Central memory CD4-positive, alpha-beta T cell (primary cell): ENCODE results near the gene KNTC1.
"Not testable (repeated sequence)": the region's sequence is repeated elsewhere in the genome, so short reads cannot be mapped to it uniquely, and the experiment has no call there.

Source experiments
- DNase-seq: peaks from one replicate; pipeline ENCODE4 v3.0.0; 2022

Gene KNTC1

DNA sequence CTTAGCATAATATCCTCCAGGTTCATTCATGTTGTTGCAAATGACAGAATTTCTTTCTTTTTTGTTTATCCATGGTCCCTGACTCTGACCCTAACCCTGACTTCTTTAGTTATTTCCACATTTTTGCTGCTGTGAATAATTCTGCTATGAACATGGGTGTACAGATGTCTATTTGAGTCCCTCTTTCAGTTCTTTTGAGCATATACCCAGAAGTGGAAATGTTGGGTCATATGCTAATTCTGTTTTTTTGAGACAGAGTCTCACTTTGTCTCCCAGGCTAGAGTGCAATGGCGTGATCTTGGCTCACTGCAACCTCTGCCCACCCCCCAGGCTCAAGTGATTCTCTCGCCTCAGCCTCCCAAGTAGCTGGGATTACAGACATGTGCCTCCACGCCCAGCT, 33.1 kb downstream of the KNTC1 start:
- DNase-seq: no peak

DNA sequence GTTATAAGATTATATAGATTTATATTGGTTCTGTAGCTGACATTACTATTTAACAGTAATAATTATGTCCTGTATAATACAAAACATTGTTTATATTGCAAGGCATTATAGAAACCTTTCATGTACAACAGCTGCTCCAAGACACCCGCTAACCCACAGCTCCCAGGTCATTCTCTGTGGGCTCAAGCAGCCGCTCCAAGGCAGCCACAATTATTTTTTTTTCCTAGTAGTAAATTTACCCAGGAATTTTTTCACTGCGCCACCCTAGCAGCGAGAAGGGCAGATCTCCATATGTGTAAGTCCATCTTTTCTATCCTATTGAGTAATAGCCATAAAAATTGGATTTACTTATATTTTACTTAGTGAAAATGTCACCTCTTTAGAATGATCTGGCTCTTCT, 36.3 kb downstream of the KNTC1 start:
- no peak for DNase-seq

DNA sequence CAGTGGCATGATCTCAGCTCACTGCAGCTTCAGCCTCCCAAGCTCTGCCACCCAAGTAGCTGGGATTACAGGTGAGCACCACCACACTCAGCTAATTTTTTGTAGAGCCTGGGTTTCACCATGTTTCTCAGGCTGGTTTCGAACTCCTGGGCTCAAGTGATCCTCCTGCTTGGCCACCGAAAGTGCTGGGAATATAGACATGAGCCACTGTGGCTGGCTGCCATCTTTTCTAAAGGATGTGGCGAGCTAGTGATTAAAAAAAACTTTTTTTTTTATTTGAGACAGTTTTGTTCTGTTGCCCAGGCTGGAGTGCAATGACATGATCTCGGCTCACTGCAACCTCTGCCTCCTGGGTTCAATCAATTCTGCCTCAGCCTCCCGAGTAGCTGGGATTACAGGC, 39.8 kb downstream of the KNTC1 start:
- DNase-seq: not testable (repeated sequence)

DNA sequence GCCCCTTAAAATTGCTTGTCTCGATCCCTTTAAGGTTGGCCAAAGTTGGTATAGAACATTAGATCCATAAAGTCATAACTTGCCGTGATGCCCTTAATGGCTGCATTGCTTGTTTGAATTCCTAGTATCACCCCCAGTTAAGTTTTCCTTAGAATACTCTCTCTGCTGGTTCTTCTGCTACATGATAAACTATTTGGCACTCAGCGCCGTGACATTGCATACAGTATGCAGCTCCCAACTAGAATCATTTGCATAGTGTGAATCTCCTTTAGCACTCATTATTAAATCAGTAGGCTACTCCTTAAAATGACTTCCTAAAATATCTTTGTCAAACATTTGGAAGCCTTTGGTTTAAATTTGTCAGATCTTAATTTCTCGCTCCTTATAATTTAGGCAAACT, 42.2 kb downstream of the KNTC1 start:
- no peak for DNase-seq

DNA sequence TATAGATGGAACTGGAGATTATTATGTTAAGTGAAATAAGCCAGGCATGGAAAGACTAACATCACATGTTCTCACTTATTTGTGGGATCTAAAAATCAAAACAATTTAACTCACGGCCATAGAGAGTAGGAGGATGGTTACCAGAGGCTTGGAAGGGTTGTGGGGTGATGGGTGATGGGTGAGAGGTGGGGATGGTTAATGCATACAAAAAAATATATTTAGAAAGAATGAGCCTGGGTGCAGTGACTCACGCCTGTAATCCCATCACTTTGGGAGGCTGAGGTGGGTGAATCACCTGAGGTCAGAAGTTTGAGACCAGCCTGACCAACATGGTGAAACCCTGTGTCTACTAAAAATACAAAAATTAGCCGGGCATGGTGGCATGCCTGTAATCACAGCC, 43.0 kb downstream of the KNTC1 start:
- DNase-seq: not testable (repeated sequence)

DNA sequence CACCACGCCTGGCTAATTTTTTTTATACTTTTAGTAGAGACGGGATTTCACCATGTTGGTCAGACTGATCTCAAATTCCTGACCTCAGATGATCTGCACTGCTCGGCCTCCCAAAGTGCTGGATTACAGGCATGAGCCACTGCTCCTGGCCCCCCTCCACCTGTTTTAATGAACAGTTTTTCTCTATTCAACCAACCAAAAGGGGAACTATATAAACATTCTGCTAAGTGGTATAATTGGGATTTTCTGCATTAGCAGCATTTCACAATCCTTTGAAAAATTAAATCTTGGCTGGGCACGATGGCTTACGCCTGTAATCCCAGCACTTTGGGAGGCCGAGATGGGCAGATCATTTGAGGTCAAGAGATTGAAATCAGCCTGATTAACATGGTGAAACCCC, 44.8 kb downstream of the KNTC1 start:
- no peak for DNase-seq

DNA sequence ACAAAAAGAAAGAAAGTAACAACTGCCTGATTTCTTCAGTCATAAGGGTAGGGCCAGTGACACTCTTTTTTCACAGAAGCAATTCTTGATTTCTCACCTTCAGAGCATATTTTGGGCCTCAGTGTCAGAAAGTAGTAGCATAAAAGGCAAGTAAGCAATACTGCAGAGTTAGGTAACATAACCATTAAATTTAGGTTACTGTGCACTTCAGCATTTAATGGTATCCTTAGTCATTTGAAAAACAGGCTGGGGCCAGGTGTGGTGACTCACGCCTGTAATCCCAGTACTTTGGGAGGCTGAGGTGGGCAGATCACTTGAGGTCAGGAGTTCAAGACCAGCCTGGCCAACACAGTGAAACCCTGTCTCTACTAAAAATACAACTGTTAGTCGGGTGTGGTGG, 56.2 kb downstream of the KNTC1 start:
- DNase-seq: not testable (repeated sequence)

DNA sequence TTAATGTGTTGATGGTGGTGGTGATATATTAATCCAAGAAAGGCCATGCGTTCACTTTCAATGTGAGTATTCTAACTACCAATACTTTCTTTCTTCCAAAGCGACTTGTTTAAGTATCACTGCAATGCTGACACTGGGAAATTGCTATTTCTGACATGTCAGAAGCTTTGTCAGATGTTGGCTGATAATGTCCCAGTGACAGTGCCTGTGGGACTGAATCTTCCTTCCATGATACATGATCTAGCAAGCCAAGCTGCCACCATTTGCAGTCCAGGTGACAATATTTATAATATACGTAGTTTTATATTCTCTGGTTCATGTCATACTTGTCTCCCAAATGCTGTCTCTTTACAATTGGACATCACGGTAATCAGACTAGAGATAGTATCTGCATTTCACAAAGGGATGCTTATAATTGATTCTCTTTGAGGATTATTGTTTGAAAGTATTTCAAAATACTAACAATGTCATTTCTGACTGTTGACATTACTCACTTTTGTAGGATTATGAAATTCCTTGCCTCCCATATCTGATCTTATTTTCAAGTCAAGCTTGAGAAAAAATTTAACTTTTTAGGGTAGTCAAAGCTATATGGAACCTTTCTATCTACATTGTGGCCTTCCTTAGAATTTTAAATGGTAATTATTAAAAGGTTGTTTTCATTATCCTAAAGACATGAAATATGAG, 57.3 kb downstream of the KNTC1 start:
- no peak for DNase-seq

DNA sequence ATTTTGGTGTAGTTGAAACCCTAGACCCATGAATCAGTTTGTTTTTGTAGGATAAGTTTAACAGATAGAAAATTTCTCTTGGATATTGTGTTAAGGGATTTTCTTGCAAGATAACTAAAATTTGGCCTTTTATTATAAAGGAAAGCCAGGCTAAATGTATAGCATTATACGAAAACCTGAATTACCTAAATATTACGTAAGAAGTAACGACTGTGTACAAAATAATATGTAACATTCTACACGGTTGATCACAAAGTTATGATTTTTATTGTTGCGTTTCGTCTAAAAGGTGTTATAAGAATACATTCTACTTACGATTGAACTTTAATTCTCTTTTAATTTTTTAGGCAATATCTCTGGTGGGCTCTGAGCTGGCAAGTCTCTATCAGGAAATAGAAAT, 63.9 kb downstream of the KNTC1 start:
- DNase-seq: no peak

DNA sequence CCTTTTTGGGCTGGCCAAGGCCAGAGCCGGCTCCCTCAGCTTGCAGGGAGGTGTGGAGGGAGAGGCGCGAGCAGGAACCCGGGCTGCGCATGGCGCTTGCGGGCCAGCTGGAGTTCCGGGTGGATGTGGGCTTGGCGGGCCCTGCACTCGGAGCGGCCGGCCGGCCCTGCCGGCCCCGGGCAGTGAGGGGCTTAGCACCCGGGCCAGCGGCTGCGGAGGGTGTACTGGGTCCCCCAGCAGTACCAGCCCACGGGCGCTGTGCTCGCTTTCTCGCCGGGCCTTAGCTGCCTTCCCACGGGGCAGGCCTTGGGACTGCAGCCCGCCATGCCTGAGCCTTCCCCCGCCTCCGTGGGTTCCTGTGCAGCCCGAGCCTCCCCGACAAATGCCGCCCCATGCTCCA, 64.9 kb downstream of the KNTC1 start:
- DNase-seq: not testable (repeated sequence)

DNA sequence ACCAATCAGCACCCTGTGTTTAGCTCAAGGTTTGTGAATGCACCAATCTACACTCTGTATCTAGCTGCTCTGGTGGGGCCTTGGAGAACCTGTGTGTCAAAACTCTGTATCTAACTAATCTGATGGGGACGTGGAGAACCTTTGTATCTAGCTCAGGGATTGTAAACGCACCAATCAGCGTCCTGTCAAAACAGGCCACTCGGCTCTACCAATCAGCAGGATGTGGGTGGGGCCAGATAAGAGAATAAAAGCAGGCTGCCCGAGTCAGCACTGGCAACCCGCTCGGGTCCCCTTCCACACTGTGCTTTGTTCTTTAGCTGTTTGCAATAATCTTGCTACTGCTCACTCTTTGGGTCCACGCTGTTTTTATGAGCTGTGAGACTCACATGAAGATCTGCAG, 65.5 kb downstream of the KNTC1 start:
- DNase-seq: not testable (repeated sequence)

DNA sequence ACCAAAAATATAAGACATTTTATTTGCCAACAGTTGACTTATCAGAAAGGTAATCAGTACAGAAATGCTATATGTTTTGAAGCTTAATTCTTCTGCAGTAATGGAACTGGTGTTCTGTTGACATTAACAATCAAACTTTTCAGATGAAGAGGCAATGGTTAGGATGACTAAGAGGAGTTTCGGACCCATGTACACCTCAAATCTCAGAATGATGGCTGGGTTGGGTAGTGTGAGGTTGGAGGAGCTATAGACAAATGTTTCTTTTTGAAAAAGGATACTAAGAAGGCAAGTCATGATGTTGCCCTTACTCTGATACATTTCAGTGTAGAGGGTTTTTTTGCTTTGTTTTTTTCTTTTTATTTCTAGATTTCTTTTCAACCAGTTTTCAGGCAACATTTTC, 66.9 kb downstream of the KNTC1 start:
- DNase-seq: no peak

DNA sequence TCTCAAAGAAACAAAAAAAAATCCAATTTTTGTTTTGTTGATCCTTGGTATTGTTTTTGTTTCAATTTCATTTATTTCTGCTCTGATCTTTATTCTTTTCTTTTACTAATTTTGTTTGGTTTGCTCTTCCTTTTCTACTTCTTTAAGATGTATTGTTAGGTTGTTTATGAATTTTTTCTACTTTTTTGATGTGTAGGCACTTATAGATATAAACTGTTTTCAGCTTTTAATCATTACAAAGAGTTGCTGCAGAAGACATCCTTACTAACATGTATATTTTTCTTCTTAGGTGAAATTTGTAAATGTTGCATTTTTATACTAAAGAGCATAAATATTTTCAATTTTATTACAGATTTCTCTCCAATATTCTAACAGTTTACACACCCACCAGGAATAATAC, 69.8 kb downstream of the KNTC1 start:
- DNase-seq: no peak

DNA sequence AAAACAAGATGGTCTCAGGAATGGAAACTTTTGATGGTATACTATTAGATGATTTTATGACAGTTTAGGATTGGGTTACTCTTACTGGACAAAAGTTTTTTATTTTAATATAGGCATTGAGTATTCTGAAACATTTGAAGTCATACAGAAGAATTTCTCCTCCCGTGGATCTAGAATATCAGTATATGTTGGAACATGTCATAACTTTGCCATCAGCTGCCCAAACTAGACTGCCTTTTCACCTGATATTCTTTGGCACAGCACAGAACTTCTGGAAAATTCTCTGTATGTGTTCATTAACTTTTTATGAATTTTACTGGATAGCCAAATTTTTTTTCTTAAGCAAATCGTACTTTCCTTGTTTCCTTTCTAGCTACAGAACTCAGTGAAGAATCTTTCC, 75.4 kb downstream of the KNTC1 start:
- no peak for DNase-seq

DNA sequence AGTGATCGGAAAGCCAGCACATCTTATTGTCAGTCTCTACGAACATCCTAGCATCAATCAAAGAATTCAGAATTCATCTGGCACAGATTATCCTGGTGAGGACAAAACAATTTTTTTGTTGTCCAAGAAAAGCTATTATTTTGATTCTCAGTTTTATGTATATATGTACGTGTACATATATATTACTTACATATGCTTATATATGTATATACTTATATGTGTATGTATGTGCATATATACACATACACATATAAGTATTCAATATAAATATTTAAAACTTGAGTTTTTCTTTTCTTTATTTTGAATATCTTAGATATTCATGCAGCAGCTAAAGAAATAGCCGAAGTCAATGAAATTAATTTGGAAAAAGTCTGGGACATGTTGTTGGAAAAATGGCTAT, 77.9 kb downstream of the KNTC1 start:
- DNase-seq: no peak

DNA sequence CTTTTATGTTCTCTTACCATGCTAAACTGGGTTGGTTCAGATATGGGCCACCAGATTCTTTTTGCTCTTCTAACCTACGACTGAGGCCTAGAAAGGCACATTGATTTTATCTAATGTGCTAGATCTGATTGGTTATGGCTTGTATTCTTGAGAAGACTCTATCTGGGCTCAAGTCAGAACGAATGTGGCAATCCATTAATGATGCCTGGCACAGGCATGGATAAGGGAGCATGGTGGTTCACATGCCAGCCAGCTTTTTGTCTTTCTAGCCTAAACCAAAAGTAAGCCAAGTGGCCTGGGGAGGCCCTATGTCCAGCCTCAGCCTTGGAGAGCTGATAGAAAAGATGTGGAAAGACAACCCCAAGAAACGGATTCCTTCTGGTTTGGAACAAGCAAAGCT, 82.7 kb downstream of the KNTC1 start:
- DNase-seq: no peak

DNA sequence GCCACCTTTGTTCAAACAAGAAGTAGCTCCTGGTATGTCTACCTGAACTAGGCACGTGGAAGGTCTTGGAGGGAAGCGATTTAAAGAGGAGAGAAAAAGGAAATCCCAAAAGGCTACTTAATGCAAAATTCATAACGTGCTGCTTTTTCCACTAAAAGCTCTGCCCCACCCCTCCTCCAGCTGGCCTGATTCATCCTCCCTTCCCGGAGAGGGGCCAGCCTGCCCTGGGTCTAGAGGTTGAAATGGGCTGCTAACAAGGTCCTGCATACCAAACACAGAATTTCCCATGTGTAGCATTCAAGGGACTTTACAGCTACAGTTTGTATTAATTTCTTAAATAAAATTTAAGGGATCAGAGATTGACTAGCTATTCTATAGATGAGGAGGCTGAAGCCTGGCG, 83.2 kb downstream of the KNTC1 start:
- no peak for DNase-seq

DNA sequence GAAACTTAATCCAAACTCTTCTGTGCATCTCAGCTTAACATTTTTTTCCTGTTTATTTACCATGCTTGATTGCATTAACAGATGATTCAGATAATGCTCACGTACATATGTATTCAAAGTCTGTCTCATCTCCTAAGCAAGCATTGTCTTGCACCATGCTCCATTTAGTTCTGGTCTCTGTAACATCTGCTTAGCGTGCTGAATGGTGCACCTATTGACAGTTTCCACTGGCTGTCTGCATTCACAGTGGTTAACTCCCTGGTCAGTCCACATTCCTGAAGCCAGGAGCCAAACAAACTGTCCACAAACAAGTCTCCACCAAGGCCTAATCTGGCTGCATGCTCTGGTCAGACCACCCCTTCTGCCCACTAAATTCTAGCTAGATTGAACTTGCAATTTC, 83.9 kb downstream of the KNTC1 start:
- DNase-seq: no peak

DNA sequence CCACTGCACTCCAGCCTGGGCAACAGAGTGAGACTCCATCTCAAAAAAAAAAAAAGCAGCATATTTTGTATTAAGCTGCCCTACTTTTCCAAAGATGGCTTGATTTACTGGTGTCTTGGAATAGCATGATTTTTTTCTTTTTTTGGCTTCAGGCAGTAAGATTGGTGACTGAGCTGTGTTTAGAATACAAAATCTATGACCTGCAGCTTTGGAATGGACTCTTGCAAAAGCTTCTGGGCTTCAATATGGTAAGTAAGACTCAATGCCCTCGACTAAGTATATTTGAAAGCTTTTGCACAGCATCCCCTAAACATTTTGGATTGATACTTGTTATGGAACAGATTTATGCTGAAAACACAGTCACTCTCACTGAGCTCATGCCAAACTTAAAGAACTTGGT, 87.8 kb downstream of the KNTC1 start:
- no peak for DNase-seq

DNA sequence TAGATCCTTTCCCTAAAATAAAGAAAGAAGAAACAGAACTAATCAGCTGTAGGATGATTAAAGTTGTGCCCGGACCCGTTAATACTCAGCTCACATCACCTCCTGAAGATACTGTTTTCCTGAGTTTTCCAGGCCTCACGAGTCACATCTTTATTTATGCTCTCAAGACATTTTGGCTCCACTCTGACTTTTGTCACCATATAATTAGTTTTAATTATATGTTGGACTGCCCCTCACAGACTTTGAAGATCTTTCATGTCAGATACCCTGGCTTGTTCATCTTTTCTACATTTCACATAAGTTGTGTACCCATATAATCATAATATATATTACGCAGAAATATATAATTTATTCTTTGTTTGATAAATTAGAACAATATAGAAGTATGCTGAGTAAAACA, 88.7 kb downstream of the KNTC1 start:
- DNase-seq: no peak

DNA sequence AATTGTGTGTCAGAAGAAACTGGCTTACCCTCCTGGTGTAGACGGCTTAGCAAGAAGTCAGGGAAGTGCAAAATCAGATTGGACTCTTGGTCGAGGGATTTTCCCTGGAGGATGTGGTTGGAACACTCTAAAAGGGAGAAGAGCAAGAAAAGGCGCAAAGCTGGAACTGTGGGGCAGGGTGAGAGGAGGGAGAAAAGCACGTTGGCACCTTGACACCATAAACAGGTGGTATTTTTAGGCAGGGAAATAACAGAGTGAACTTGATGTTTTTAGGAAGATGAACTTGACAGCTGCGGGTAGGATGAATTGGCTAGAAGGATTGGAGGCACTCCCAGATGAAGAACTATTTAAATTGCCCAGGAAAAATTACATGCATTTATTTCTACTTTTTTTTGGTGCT, 108.4 kb downstream of the KNTC1 start:
- no peak for DNase-seq

DNA sequence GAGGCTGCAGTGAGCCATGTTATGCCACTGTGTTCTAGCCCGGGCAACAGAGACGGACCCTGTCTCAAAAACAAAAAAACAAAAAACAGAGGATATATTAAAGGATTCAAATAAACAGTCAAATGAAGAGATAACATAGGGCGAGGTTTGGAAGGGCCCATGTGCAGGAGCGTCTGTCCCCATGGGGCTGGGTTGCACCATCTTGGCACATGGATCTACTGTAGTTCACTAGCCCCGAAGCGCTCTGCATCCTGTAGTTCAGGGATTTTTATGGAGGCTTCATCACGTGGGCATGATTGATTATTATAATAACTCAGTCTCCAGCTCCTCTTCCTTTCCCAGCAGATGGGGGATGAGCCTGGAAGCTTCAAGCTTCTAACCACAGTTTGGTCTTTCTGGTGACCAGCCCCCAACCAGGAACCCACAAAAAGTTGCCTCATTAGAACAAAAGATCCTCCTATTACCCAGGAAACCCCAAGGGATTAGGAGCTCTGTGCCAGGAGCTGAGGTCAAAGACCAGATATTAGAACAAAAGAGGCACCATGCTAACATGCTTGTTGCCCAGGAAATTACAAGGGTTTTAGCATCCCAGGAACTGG, 116.3 kb downstream of the KNTC1 start:
- DNase-seq: no peak

DNA sequence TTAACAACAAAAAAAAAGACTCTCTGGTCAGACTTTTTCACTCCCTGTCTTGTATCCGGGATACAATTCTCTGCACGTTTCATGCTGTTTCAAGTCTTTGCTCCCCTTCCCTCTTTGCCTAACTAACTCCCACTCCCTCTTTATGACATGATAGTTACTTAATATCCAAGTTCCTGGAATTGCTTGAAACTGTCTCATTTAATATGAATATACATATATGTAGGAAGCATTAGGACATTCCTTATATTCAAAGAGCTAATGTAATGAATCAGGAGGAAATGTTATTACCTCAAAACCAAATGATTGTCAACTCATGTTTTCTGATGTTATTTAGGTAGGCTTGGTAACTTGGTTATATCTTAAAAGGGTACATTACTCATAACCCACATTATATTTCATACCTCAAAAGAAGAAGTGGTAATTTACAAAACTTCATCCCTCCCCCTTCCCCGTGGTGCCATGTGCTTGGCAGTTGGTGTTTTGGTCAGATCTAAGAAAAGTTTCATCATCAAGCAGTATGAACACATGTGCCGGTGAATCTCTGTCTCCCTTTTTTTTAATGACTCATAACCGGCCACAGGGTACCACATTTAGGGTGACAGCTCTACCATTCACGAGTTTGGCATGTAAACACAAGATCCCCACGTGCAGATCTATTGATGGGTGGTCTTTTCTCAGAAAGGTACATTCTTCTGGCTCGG, 119.6 kb downstream of the KNTC1 start:
- DNase-seq: peak; percentile 1

DNA sequence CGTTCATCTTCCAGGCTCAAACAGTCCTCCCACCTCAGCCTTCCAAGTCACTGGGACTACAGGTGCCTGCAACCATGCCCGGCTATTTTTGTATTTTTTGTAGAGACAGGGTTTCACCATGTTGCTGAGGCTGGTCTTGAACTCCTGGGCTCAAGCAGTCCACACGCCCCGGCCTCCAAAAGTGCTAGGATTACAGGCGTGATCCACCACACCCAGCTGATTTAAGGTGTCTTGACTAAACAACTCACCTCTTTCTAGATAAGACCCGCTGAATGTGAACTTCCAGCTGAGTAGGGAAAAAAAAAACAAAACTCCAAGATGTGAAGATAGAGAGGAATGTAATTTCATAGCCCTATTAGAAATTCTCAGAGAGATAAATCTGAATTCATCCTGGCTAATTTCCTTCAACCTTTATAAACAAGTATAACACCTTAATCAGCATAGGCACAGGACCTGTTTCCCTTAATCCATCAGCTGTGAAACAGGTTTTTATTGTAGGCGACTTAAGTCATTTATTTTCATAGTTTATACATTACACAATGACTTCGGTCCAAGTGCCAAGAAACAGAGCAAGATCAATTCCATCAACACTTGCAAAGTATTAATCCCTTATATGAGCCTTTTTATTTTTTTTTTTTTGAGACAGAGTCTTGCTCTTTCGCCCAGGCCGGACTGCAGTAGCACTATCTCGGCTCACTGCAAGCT, 124.6 kb downstream of the KNTC1 start:
- DNase-seq: no peak
